Mucosa of stomach (tissue), 1 donor: ENCODE data around the gene CLPTM1L.

Source experiments
- H3K27me3 ChIP-seq: one replicate; pipeline ENCODE4 v1.7.0; 2013; ENCODE audit warnings: mild to moderate bottlenecking, low read length; ENCODE audit not compliant: control insufficient read depth, insufficient read depth
- H3K36me3 ChIP-seq: one replicate; pipeline ENCODE4 v1.7.0; 2013; ENCODE audit warnings: low read length; ENCODE audit not compliant: control insufficient read depth, insufficient read depth
- H3K4me1 ChIP-seq: one replicate; pipeline ENCODE4 v1.7.0; 2013; ENCODE audit warnings: mild to moderate bottlenecking, low read length; ENCODE audit not compliant: control insufficient read depth, insufficient read depth
- H3K4me3 ChIP-seq: one replicate; pipeline ENCODE4 v1.7.0; 2013; ENCODE audit warnings: low read length
- H3K9ac ChIP-seq: one replicate; pipeline ENCODE4 v1.7.0; 2013; ENCODE audit warnings: mild to moderate bottlenecking, low read length, moderate library complexity
- H3K9me3 ChIP-seq: one replicate; pipeline ENCODE4 v1.7.0; 2013; ENCODE audit warnings: mild to moderate bottlenecking, low read length, moderate library complexity; ENCODE audit not compliant: control insufficient read depth
- donor health status: Pancreatic carcinoma.

CLPTM1L gene

DNA sequence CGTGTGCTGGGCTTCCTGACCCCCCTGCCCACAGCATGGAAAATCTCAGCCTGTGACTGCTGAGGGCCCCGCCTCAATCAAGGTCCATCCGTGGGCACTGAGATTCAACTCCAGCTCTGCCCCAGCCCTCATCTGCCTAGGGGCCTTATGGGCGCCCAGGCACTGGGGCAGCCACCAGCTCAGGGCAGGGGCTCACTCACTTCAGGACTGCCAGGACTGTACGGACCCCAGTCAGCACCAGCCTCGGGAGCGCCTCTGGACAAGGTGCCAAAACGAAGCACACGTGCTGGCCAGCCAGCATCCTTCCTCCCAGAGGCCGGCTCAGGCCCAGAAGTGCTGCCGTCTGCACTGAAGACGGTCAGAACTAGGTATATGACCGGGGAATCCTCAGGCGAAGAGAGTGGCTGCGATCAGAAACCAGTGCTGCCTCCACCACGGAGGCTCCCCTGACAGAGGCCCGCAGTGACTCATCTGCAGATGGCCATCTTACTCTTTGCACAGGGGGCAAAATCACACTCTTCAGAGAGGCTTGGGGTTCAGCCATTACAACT, 19.6 kb downstream of the CLPTM1L start:
- Histone ChIP-seq H3K9ac (no peak overlapping the region), H3K27me3 (no peaks in the 10 kb centered on the region), H3K36me3 (peaks cover 23% of the 10 kb centered on the region), H3K4me1 (peaks cover 15% of the 10 kb centered on the region), H3K9me3 (no peaks in the 10 kb centered on the region), H3K4me3 (no peak overlapping the region)

DNA sequence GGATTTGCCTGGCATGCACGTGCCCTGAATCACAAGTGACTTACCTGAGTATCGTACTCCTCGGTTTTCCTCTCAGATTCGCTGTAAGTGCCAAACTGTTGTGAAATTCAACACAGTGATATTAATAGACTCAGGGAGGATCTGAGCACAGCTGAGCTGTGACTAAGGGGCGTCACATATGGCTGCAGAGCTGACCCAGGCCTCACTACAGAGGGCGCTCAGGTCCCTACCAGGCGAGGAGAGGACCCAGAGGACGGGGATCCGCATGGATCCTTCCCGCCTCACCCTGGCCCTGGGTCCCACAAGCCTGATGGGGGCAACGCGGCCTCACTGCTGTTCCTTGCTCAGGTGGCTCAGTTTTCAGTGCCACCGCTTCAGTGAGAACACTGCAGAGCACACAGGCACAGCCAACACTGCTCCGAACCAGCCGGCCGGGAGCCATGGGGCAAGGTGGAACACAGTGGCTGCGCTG, 20.1 kb downstream of the CLPTM1L start:
- peaks cover 25% of the 10 kb centered on the region for H3K36me3 ChIP-seq
- H3K9ac ChIP-seq, result no peak overlapping the region
- peaks cover 15% of the 10 kb centered on the region for H3K4me1 ChIP-seq
- no peaks in the 10 kb centered on the region for H3K27me3 ChIP-seq
- no peaks in the 10 kb centered on the region for H3K9me3 ChIP-seq
- no peak overlapping the region for H3K4me3 ChIP-seq

DNA sequence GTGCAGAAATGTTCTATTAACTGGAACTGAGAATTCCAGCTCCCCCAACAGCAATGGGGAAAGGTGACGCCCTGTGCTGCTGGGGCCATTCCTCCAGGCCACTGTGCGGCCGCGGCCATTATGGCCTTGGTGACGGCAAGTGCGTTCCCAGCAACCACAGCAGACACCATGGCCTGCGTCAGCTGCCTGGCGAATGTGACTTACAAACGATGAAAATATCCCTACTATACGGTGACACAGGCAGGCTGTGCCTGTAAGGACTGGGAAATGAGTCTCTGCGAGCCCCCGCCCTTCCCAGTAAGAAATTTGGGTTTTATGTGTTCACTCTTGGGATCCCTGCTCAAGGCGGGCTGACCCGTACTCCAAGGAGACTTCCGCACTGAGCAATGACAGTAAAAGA, 20.6 kb downstream of the CLPTM1L start:
- Histone ChIP-seq H3K27me3 (no peaks in the 10 kb centered on the region), H3K4me3 (no peak overlapping the region), H3K4me1 (peaks cover 19% of the 10 kb centered on the region), H3K9ac (no peak overlapping the region), H3K9me3 (no peaks in the 10 kb centered on the region), H3K36me3 (peaks cover 28% of the 10 kb centered on the region)

DNA sequence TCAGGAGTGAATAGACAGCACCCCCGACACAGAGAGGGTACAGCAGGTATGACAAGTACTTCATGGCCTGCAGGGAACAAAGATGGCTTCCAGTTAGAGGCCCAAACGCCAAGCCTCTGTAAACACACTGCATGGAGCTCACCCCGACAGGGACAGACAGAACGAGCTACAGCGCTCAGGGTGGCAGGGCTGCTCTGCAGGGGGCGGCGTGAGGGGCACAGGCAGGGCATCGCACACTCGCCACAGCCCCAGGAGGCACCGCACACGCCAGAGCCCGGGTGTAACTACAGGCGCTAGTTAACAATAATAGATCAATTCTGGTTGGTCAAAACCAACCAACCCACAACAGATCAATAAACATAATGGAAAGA, 21.1 kb downstream of the CLPTM1L start:
- no peaks in the 10 kb centered on the region for H3K27me3 ChIP-seq
- H3K9ac ChIP-seq, result no peak overlapping the region
- peaks cover 19% of the 10 kb centered on the region for H3K4me1 ChIP-seq
- peaks cover 28% of the 10 kb centered on the region for H3K36me3 ChIP-seq
- H3K4me3 ChIP-seq, result no peak overlapping the region
- no peaks in the 10 kb centered on the region for H3K9me3 ChIP-seq

DNA sequence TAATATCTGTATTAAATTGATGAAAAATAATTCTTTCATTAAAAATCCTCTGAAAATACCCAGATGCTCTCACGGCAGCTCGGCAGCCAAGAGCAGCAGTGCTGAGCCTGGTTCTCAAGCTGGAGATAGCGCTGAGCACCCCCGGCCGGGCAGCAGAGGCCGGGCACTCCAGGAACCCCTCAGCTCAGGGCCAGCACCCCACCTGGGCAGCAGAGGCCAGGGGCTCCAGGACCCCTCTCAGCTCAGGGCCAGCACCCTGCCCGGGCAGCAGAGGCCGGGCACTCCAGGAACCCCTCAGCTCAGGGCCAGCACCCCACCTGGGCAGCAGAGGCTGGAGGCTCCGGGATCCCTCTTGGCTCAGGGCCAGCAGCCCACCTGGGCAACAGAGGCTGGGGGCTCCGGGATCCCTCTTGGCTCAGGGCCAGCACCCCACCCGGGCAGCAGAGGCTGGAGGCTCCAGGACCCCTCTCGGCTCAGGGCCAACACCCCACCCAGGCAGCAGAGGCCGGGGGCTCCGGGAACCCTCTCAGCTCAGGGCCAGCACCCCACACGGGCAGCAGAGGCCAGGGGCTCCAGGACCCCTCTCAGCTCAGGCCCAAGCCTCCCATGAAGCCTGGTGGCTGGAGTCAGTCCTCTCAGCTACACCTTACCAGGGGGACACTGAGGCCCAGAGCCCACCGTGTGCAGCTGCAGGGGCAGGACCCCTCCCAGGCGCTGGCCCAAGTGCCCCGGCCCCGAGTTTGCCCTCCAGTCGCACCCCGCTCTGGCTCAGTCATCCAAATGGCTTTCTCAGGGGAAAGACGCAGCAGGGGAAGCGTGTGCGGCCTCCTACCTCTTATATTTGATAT, 21.7 kb downstream of the CLPTM1L start:
- Histone ChIP-seq H3K9ac (no peak overlapping the region), H3K36me3 (peaks cover 32% of the 10 kb centered on the region), H3K9me3 (no peaks in the 10 kb centered on the region), H3K4me1 (peaks cover 19% of the 10 kb centered on the region), H3K27me3 (no peaks in the 10 kb centered on the region), H3K4me3 (no peak overlapping the region)

DNA sequence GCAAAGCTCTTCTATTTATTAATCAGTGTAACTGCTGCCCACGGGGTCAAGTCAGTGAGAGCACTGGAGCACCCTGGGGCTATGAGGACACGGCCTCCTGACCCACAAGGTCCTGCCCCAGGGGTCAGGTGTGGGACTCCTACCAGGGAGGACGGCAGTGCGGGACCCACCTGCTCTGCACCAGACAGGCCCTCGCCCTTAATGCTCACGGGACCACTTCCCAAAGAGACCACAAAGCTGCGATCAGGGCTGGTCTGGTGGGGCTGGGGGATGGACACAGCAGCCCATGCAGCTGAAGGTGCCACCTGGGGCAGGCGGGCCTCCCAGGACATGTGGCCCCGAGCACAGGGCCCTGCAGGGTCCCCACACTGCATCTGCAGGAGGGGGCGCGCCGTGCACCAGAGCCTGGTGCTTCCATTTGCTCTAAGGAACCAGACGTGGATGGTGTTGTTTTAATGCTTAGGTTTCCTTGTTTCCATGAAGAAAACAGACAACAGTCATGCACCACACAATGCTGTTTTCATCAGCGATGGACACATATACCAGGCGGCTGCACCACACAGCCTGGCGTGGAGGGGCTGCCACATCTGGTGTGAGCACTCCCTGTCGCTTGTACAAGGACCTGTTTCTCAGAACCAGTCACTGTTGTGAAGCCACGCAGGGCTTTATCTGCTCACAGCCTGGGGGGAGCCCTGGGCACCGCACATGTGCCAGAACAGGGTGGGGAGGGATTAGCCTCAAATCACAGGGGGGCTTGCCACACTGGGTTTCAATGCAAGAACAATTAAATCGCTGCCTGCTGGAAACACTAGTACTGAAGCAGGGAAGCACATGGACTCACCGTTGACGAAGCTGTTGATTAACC, 22.6 kb downstream of the CLPTM1L start:
- Histone ChIP-seq H3K9ac (no peak overlapping the region), H3K36me3 (peaks cover 35% of the 10 kb centered on the region)

DNA sequence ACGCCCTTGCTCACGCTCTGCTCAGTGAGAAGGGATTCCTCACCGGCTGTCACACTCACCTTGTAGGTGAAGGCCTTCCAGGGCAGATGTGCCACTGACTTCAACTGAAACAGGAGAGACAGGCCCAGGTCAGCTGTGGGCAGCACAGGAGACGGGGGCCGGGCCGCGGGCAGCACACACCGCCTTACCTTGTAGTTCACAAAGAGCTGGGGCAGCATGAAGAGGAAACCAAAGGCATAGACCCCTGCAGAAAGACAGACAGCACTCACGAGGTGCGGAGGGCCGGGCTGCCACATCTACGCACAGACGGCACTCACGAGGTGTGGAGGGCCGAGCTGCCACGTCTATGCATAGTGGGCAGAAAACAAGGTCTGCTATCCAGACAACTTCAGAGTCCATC, 23.3 kb downstream of the CLPTM1L start:
- no peak overlapping the region for H3K4me3 ChIP-seq
- H3K36me3 ChIP-seq, result peaks cover 35% of the 10 kb centered on the region
- H3K9ac ChIP-seq, result no peak overlapping the region
- no peaks in the 10 kb centered on the region for H3K27me3 ChIP-seq
- peaks cover 24% of the 10 kb centered on the region for H3K4me1 ChIP-seq
- no peaks in the 10 kb centered on the region for H3K9me3 ChIP-seq

More for the DNA sequence above, 22.6 kb downstream of the CLPTM1L start:
- H3K4me3 ChIP-seq, result no peak overlapping the region
- H3K9me3 ChIP-seq, result no peaks in the 10 kb centered on the region
- peaks cover 19% of the 10 kb centered on the region for H3K4me1 ChIP-seq
- no peaks in the 10 kb centered on the region for H3K27me3 ChIP-seq

DNA sequence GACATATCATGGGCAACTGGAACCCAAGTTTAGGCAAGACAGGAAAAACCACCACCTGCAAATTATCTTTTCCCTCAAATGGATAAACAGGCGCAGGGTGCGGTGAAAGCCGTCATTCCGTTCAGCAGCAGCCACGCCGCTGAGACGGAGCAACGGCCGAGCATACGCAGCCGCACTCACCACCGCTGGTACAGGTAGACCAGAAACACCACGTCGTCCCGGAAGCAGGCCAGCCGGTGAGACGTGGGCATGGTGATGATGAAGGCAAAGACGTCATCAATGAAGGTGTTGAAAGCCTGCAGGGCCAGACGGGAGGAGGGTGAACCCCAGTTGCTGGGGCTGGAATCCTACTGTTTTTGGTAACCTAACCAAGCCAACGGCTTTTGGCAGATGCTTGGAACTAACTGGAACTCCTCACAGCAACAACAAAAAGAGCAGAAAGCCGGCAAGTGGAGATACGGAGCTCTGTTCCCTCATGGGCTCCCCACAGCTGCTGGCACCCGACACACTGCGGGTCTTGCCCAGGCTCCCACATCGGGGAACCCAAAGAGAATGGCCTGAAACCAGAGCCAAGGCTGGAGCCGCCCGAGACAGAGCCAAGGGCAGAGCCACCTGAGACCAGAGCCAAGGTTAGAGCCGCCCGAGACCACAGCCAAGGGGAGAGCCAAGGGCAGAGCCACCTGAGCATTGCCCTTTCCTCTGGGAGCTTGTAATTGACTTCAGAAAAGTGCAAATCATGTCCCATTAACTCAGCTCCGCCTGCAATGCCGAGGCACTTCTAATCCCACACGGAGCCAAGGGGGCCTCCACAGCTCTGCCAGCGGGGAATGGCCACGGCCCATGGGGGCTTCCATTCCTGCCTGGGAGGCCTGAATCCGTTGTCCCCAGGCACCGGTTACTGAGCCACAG, 24.2 kb downstream of the CLPTM1L start:
- Histone ChIP-seq H3K4me1 (peaks cover 33% of the 10 kb centered on the region), H3K9ac (no peak overlapping the region), H3K36me3 (peaks cover 35% of the 10 kb centered on the region), H3K9me3 (no peaks in the 10 kb centered on the region), H3K27me3 (no peaks in the 10 kb centered on the region), H3K4me3 (no peak overlapping the region)

DNA sequence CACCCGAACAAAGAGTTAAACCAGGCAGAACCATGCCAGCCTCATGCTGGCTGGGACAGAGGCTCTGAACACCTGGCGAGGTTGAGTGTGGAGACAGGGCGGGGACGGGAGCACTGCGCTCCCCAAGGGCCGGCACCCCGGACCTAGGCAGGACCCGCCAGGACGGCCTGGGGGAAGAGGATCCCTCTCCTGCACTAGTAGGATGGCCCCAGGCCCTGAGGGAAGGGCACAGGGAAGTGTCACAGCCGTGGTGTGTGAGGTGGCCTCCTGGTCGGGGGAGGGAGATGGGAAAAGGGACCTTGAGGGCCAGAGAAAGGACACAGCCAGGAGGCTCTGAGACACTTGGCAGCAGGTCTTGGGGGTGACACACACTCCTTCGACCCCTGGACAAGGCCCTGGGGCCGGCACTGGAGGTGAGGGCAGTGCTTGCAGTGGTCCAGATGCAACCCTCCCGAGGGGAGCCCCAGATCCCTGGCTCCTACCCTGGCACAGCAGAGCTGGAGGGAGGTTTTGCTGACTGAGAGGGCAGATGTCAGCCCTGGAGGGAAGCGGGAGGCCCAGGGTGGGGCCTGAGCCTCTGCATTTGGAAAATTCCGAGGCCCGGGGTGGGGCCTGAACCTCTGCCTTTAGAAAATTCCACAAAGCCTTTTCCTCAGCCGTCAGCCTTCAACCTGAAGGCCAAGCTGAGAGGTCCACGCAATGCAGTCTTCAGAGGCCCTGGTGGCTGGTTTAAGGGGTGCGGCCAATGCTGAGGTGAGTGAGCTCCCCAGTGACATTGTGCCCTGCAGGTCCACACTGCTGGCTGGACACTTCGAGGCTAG, 25.3 kb downstream of the CLPTM1L start:
- Histone ChIP-seq H3K9me3 (no peaks in the 10 kb centered on the region), H3K4me3 (no peak overlapping the region), H3K4me1 (peaks cover 44% of the 10 kb centered on the region), H3K27me3 (no peaks in the 10 kb centered on the region), H3K9ac (no peak overlapping the region), H3K36me3 (peaks cover 30% of the 10 kb centered on the region)

DNA sequence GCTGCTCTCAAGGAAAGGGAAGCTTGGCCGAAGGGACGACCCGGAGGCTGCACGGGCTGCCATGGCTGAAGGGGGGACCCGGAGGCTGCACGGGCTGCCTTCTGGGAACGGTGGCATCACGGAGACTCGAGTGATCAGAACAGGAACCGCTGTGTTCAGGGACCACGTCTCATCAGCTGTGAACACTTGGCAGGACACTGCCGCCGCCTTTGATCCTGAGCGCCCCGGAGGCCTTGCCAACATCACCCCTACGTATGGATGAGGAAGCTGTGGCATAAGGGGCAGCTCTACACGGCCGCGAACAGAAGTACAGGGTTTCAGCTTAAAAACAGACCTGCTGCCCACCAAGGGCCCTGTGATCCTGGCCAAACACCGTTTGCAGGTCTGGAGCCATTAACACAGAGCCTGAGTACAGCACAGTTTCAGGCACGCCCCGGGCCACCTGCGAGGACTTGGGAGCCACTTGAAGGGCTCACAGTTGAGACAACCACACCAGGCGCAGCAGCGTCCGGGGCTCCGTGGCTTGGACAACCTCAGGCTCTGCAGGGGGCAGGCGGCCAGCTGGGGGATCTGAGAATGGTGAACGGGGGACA, 26.1 kb downstream of the CLPTM1L start:
- no peak overlapping the region for H3K9ac ChIP-seq
- H3K27me3 ChIP-seq, result no peaks in the 10 kb centered on the region
- H3K9me3 ChIP-seq, result no peaks in the 10 kb centered on the region
- no peak overlapping the region for H3K4me3 ChIP-seq
- peaks cover 28% of the 10 kb centered on the region for H3K36me3 ChIP-seq
- peaks cover 48% of the 10 kb centered on the region for H3K4me1 ChIP-seq
